GM21723 (cell line): Measurements from ENCODE around the gene LHX4.

ENCODE experiments used
- ATAC-seq: cut with Tn5 transposase; IDR thresholded peaks from one replicate; pipeline ENCODE4 v1.9.1; 2021; ENCODE audit warnings: mild to moderate bottlenecking, moderate library complexity; ENCODE audit not compliant: unreplicated experiment

Gene LHX4

DNA sequence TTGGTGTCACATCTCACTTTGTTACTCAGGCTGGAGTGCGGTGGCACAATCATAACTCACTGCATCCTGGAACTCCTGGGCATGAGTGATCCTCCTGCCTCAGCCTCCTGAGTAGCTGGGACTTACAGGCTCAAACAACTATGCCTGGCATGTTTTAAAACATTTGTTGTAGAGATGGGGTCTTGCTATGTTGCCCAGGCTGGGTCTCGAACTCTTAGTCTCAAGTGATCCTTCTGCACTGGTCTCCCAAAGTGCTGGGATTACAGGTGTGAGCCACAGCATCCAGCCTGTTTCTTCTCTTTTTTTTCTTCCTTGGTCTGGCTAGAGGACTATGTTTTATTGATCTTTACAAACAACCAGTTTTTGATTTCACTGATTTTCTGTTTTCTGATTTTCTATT, 64.6 kb downstream of the LHX4 start:
- ATAC-seq: no peak

DNA sequence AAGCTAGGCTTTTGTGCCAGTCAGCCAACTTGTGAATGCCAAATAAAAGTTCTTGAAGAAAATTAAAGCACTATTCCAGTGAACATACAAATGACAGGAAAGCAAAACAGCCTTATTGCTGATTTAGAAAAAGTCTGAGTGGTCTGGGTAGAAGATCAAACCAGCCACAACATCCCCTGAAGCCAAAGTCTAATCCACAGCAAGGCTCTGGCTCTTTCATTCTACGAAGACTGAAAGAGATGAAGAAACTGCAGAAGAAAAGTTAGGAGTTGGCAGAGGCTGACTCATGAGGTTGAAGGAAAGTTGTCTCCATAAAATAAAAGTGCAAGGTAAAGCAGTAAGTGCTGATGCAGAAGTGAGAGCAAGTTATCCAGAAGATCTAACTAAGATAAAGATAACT, 65.9 kb downstream of the LHX4 start:
- no peak for ATAC-seq

DNA sequence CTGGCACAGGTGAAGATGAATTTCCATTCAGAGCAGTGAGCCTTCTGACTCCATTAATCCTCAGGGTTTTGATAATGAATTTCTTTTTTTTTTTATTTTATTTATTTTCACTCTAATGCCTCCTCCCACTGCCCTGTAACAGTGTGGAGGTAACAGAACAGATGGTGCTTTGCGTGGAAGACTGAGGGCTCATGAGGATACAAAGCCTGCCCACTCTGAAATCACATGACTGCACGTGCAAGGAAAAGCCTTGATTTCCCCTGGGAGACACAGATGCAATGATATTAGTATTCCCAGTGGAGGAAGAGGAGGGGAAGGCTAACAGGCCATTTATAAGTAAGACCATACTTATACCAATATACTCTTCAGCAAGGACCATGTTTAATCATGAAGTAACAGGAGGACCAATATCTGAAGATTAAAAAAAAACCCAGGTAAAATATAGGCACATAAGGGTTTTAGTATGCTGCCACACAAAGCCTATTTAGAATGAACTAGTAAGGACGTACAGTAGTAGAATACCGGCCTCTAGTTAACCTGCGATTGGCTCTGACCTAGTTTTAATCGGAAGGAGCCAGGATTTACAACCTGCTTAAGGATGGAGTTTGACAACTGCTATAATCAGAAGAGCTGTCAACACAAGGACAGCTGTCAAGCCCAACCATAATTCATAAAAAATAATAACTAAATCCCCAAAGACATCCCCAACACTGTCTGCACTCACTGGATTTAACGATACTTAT, 69.6 kb downstream of the LHX4 start:
- ATAC-seq: no peak

DNA sequence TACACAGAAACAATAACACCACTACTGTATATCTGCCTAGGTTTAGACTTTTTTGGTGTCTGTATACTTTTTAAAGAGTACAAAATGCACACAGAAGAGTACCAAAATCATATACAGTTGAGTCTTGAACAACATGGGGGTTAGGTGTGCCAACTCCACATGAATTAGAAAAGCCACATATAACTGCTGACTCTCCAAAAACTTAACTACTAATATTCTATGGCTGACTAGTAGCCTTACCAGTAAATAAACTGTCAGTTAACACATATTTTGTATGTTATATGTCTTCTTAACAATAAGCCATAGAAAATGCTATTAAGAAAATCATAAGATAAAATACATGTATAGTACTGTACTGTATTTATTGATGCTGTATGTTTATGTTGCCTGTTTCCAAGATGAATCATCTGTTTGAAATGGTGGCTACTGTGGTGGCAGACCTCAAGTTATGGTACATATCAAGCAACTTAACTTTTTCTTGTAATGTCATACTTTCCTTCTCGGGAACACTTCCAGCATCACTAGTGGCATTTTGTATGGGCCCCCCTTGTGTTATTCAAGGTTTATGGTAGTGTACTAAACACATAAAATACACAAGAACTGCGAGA, 71.2 kb downstream of the LHX4 start:
- ATAC-seq: no peak

DNA sequence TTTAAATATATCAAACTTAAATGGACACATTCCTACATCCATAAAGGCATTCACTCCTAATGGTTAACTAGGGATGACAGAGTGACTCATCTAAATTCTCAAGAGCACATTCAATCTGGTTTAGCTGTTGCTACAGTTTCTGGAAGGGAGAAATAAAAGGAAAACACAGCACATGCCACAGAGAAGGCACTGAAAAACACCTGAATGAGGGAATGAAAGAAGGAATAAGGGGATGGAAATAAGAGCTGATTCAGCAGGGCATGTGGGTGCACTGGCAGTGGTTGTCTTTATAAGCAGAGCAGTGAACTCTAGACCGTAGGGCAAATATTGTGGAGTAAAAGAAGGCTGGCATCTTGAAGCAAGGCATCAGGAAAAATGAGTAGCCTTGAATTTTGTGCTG, 79.3 kb downstream of the LHX4 start:
- ATAC-seq: no peak

DNA sequence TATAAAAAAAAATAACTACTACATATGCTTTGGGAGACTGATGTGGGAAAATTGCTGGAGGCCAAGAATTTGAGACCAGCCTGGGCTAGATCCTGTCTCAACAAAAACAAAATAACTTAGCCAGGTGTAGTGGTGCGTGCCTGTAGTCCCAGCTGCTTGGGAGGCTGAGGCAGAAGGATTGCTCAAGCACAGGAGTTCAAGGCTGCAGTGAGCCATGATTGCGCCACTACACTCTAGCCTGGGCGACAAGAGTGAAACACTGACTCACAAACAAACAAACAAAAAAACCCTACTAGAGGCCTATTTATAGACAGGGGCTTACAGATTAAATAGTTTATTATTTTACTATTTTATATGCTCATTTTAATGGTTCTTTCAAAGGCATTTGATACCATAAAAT, 80.0 kb downstream of the LHX4 start:
- no peak for ATAC-seq

DNA sequence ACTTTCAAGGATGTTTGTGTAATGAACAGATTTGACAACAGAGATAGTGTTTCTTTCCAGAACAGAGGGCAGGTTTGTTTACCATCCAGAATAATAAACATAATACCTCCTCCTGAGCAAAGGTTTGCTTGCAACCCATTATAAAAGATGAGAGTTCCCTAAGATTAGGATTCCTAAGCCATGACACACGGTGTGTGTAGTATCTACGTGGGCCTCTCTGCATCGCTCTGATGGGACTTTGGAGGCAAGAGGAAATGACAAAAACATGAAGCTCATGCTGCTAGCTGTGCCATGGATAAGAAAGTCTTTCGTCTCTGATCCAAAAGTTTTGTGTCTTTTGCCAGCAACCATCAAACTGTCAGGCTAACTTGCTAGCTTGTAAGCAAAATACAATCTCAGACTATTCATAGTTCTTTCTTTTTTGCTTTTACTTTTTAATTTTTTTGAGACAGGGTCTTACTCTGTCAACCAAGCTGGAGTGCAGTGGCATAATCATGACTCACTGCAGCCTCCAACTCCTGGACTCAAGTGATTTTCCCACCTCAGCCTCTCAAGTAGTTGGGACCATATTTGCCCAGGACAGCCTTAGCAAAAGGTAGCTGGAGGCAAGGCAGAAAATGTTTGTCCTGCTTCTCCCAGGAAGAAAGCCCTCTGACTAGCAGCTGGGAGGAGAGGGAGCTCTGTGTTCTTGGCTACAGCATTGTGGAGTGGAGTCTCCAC, 81.1 kb downstream of the LHX4 start:
- ATAC-seq: no peak

DNA sequence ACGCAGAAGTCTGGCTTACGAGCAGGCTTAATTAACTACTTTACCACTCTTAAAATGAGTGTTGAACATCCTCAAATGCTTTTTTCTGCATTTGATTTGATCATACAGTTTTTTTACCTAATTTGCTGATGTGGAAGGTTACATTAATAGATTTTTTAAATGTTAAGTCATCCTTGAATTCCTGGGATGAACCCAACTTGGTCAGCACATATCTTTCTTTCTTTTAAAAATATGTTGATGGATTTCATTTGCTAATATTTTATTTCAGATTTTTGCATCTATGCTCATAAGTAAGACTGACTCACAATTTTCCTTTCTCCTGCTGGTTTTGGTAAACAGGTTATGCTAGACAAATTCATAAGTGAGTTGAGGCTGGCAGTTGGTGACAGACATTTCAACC, 82.9 kb downstream of the LHX4 start:
- ATAC-seq: no peak

DNA sequence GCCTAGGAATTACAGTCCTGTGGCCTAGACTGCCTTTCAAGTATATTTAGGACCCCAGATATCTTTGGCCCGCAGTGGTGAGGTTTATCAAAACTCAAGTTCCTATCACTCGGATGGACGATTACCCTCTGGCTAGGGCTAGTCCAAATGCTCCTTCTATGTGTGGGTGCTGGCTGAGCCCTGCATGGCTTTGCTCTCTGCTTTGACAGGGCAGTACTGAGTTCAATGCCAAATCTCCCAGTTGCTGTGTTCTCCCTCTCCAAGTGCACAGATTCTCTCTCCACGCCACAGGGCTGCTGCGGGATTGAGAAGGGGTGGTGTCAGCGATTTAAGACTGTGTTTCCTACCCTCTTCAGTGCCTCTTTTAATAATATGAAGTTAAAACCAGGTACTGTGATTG, 97.0 kb downstream of the LHX4 start:
- ATAC-seq: no peak
